ENCODE measurements around the gene TRIP13. TPM values are rescaled to one million over a fixed set of nuclear protein-coding genes. Genes with fewer than 3 reads are reported as not detected.

The TRIP13 gene
- total and polyA plus RNA-seq, 10 of the 15 experiments (the other 5 are each of a cell fraction or from before 2014, with no cell fraction given), result 15.1 to 64.9 (median 32.2) TPM

DNA sequence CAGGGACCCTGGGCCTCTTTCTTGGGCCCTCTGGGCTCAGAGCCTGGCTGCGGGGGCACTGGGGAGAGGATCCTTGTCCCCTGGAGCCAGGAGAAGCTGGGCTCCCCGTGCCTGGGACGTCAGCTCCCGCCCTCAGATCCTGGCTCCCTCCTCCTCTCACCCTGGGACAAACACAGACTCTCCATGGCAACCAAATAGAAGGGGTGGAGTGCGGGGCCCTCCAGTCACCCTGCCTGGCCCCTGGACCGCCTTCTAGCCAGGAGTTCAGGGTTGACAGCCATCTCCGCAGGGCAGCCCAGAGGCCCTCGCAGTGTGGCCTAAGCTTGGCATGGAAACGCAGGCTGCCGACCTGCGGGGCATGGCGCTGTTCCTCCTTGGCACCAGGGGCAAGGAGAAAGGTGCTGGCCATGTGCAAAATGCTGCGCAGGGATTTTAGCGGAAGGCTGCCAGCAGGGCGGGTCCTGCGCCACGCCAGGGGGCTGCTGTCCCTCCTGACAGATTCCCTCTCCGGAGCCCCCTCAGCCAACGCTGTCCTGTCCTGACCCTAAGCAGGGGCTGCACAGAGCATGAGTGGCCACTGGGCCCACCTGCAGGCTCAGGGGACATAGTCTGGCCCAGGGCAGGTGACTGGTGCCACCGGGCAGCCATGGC is 42.9 kb upstream of the TRIP13 start:
- H3K9me3 ChIP-seq (replicated peaks; ENCODE audit: control insufficient read depth, insufficient read depth, low read length), result no peaks in the 10 kb centered on the region
- BruUV-seq (replicated peaks), result no TSS peak
- FAIRE-seq, result no peak
- H4K20me1 ChIP-seq (ENCODE audit: control insufficient read depth, insufficient read depth), result no peaks in the 10 kb centered on the region
- ChIA-PET RAD21 (ENCODE audit: unreplicated experiment) (no interaction called here), POLR2A (no interaction called here), SMC1A (ENCODE audit: uncharacterized antibody, unreplicated experiment) (no interaction called here), CTCF (no interaction called here)
- no peaks in the 10 kb centered on the region for H3K4me1 ChIP-seq (ENCODE audit: control insufficient read depth, insufficient read depth, low read length)
- H3K79me2 ChIP-seq (ENCODE audit: control insufficient read depth, insufficient read depth, low read length), result no peaks in the 10 kb centered on the region
- H3K4me2 ChIP-seq (ENCODE audit: control insufficient read depth, insufficient read depth), result no peak overlapping the region
- H3K27ac ChIP-seq (ENCODE audit: control insufficient read depth, insufficient read depth), result no peak overlapping the region
- DNase-seq (ENCODE audit: low read depth, low spot score), result no peak
- in situ Hi-C loops (cut with MboI) (loop anchor here (5.0 kb wide), 1 partner anchor 97 kb away; no protein-coding TSS in a partner anchor), intact Hi-C loops (cut with micrococcal nuclease; ENCODE audit: unreplicated experiment) (loop anchor here (2.0 kb wide), 1 partner anchor 95 kb away; no protein-coding TSS in a partner anchor)
- no peak overlapping the region for H3K9ac ChIP-seq (ENCODE audit: control insufficient read depth, insufficient read depth, low read length)
- ATAC-seq, result no peak
- no peak overlapping the region for H3K4me3 ChIP-seq
- 80% methylated on average over 20 of the region's 20 CpGs for WGBS (ENCODE audit: insufficient coverage, insufficient replicate concordance, low lambda C conversion rate, missing lambda C conversion rate)
- TF ChIP-seq CBX5 (IDR thresholded peaks at IDR 0.05; ENCODE audit: low read depth) (no peak), ZBED1 (IDR thresholded peaks at IDR 0.05; ENCODE audit: borderline replicate concordance) (no peak), RUNX3 (IDR thresholded peaks at IDR 0.05; ENCODE audit: low read length) (no peak), ESRRA (IDR thresholded peaks at IDR 0.05; ENCODE audit: low read length) (no peak), MTA3 (IDR thresholded peaks at IDR 0.05; ENCODE audit: borderline replicate concordance, low read length) (no peak), HDGF (IDR thresholded peaks at IDR 0.05) (no peak), EED (IDR thresholded peaks at IDR 0.05; ENCODE audit: low read depth) (no peak), PAX8 (IDR thresholded peaks at IDR 0.05) (no peak), NR2C2 (IDR thresholded peaks at IDR 0.05; ENCODE audit: borderline replicate concordance, control insufficient read depth, insufficient read length, low read depth) (no peak), TARDBP (IDR thresholded peaks at IDR 0.05; ENCODE audit: borderline replicate concordance) (no peak), SMARCA5 (IDR thresholded peaks at IDR 0.05) (no peak), RBBP5 (conservative IDR thresholded peaks at IDR 0.05) (no peak), RB1 (IDR thresholded peaks at IDR 0.05; ENCODE audit: borderline replicate concordance) (no peak), SUZ12 (IDR thresholded peaks at IDR 0.05; ENCODE audit: unreplicated experiment) (no peak), KLF5 (IDR thresholded peaks at IDR 0.05; ENCODE audit: partially characterized antibody) (no peak)
- TF ChIP-seq, protein P1, sequence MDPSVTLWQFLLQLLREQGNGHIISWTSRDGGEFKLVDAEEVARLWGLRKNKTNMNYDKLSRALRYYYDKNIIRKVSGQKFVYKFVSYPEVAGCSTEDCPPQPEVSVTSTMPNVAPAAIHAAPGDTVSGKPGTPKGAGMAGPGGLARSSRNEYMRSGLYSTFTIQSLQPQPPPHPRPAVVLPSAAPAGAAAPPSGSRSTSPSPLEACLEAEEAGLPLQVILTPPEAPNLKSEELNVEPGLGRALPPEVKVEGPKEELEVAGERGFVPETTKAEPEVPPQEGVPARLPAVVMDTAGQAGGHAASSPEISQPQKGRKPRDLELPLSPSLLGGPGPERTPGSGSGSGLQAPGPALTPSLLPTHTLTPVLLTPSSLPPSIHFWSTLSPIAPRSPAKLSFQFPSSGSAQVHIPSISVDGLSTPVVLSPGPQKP (IDR thresholded peaks at IDR 0.05; ENCODE audit: low read depth, low read length), result no peak
- TF ChIP-seq, protein P2, sequence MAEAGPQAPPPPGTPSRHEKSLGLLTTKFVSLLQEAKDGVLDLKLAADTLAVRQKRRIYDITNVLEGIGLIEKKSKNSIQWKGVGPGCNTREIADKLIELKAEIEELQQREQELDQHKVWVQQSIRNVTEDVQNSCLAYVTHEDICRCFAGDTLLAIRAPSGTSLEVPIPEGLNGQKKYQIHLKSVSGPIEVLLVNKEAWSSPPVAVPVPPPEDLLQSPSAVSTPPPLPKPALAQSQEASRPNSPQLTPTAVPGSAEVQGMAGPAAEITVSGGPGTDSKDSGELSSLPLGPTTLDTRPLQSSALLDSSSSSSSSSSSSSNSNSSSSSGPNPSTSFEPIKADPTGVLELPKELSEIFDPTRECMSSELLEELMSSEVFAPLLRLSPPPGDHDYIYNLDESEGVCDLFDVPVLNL (IDR thresholded peaks at IDR 0.05; ENCODE audit: low read depth, low read length), result no peak
- TF ChIP-seq, protein P3, sequence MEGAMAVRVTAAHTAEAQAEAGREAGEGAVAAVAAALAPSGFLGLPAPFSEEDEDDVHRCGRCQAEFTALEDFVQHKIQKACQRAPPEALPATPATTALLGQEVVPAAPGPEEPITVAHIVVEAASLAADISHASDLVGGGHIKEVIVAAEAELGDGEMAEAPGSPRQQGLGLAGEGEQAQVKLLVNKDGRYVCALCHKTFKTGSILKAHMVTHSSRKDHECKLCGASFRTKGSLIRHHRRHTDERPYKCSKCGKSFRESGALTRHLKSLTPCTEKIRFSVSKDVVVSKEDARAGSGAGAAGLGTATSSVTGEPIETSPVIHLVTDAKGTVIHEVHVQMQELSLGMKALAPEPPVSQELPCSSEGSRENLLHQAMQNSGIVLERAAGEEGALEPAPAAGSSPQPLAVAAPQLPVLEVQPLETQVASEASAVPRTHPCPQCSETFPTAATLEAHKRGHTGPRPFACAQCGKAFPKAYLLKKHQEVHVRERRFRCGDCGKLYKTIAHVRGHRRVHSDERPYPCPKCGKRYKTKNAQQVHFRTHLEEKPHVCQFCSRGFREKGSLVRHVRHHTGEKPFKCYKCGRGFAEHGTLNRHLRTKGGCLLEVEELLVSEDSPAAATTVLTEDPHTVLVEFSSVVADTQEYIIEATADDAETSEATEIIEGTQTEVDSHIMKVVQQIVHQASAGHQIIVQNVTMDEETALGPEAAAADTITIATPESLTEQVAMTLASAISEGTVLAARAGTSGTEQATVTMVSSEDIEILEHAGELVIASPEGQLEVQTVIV (IDR thresholded peaks at IDR 0.05; ENCODE audit: borderline replicate concordance, partially characterized antibody), result no peak
- H3K27me3 ChIP-seq (replicated peaks in 1 of 2; ENCODE audit: control insufficient read depth in 2 of 2, insufficient read depth in 2 of 2, low read length in 1 of 2), result no peaks in the 10 kb centered on the region
- no peak overlapping the region for H2AFZ ChIP-seq (ENCODE audit: control insufficient read depth, low read depth, low read length)
- H3K36me3 ChIP-seq (ENCODE audit: control insufficient read depth in 2 of 2, insufficient read depth in 2 of 2, low read length in 1 of 2), result no peaks in the 10 kb centered on the region

Measured in GM12878 (cell line).